Endothelial cell of umbilical vein (primary cell): ENCODE measurements around the gene RAB20. TPM values are rescaled to one million over a fixed set of nuclear protein-coding genes. Genes with fewer than 3 reads are reported as not detected.

Experiments used
- BruUV-seq: library from RNA; stranded (reverse); fragments of 400-500 nt; replicated peaks from 2 replicates; lab custom pipeline; 2021; lab: Mats Ljungman, UMichigan
- CTCF ChIA-PET: fragments of 300-600, 350-600 bp; sonication (Branson Sonifier 250); formaldehyde crosslinking; loops from one replicate; lab custom pipeline; 2021; ENCODE audit warnings: antibody characterized with exemption, inconsistent platforms; lab: Charles Lee
- POLR2A ChIA-PET: fragments of 300-600, 350-600 bp; sonication (Branson Sonifier 250); formaldehyde crosslinking; loops from one replicate; lab custom pipeline; 2021; ENCODE audit warnings: antibody characterized with exemption, inconsistent platforms; lab: Charles Lee
- DNase-seq: peaks from one replicate; pipeline ENCODE4 v3.0.0-alpha.2; 2011; ENCODE audit warnings: low read depth, low spot score
- FAIRE-seq: peaks from 2 replicates; lab custom pipeline; 2011; peaks lifted over from hg19 to GRCh38; lab: Jason Lieb, UNC
- H2AFZ ChIP-seq: 2 replicates; pipeline ENCODE4 v1.6.0; 2012; ENCODE audit warnings: low read depth, low read length, control low read depth, inconsistent platforms
- H3K27ac ChIP-seq: 2 replicates; pipeline ENCODE4 v1.5.1; 2011; ENCODE audit warnings: low read depth, mild to moderate bottlenecking, control low read depth, low read length, moderate library complexity; ENCODE audit not compliant: insufficient read depth
- H3K27me3 ChIP-seq, 2 experiments: 2 replicates each; pipeline versions ENCODE4 v1.6.0 to v1.6.1; 2011; ENCODE audit warnings: low read length in 2 of 2, mixed read lengths in 1 of 2; ENCODE audit not compliant: control insufficient read depth in 2 of 2, insufficient read depth in 2 of 2
- H3K36me3 ChIP-seq, 2 experiments: 2 replicates in 1 of 2; 3 replicates in 1 of 2; pipeline ENCODE4 v1.5.1; 2011; ENCODE audit warnings: low read length in 2 of 2, mild to moderate bottlenecking in 1 of 2, moderate library complexity in 1 of 2; ENCODE audit not compliant: control insufficient read depth in 2 of 2, insufficient read depth in 2 of 2; ENCODE audit errors: extremely low read depth in 1 of 2
- H3K4me1 ChIP-seq: 3 replicates; pipeline ENCODE4 v1.5.1; 2011; ENCODE audit warnings: mild to moderate bottlenecking, low read length; ENCODE audit not compliant: control insufficient read depth, insufficient read depth; ENCODE audit errors: extremely low read depth
- H3K4me2 ChIP-seq: 2 replicates; pipeline ENCODE4 v1.6.1; 2011; ENCODE audit warnings: low read length, control low read depth, mixed read lengths; ENCODE audit not compliant: insufficient read depth
- H3K4me3 ChIP-seq, 3 experiments: fragments of 200-600 bp in 1 of 3; sonication (generic), shearing (Covaris generic) in 1 of 3; replicated peaks in 1 of 3; 2 replicates each; pipeline ENCODE4 v1.5.1; 2011 to 2016; ENCODE audit warnings: control low read depth in 3 of 3, low read length in 3 of 3, mild to moderate bottlenecking in 2 of 3, inconsistent platforms in 1 of 3, low read depth in 1 of 3, moderate library complexity in 1 of 3; ENCODE audit not compliant: insufficient read depth in 1 of 3
- H3K79me2 ChIP-seq: 2 replicates; pipeline ENCODE4 v1.6.0; 2012; ENCODE audit warnings: low read length, inconsistent platforms; ENCODE audit not compliant: control insufficient read depth, insufficient read depth
- H3K9ac ChIP-seq: replicated peaks from 2 replicates; pipeline ENCODE3; 2011; ENCODE audit warnings: low read length, control low read depth; ENCODE audit not compliant: insufficient read depth; ENCODE audit errors: extremely low read depth
- H3K9me1 ChIP-seq: replicated peaks from 3 replicates; pipeline ENCODE4 v1.6.0; 2011; ENCODE audit warnings: mild to moderate bottlenecking, low read length; ENCODE audit not compliant: control insufficient read depth, insufficient read depth; ENCODE audit errors: extremely low read depth
- H3K9me3 ChIP-seq: replicated peaks from 2 replicates; pipeline ENCODE4 v1.5.1; 2012; ENCODE audit warnings: low read length, inconsistent platforms; ENCODE audit not compliant: control insufficient read depth, insufficient read depth
- H4K20me1 ChIP-seq: replicated peaks from 2 replicates; pipeline ENCODE3; 2011; ENCODE audit warnings: mild to moderate bottlenecking, low read length; ENCODE audit not compliant: control insufficient read depth, insufficient read depth; ENCODE audit errors: extremely low read depth
- EZH2 ChIP-seq: IDR thresholded peaks from 2 replicates; pipeline ENCODE4 v1.6.1; 2012; ENCODE audit warnings: borderline replicate concordance, low read depth, mild to moderate bottlenecking, moderate library complexity, low read length, inconsistent platforms; ENCODE audit not compliant: severe bottlenecking
- FOS ChIP-seq: IDR thresholded peaks from 2 replicates; pipeline ENCODE4 v1.6.1; 2011; ENCODE audit warnings: mild to moderate bottlenecking, low read length, moderate library complexity, borderline replicate concordance; ENCODE audit not compliant: insufficient read depth
- GATA2 ChIP-seq: IDR thresholded peaks from 2 replicates; pipeline ENCODE4 v1.7.0; 2011; ENCODE audit warnings: low read depth, mild to moderate bottlenecking, moderate library complexity, mixed read lengths, low read length; ENCODE audit not compliant: insufficient read length, insufficient read depth
- JUN ChIP-seq: IDR thresholded peaks from 2 replicates; pipeline ENCODE4 v1.6.1; 2011; ENCODE audit warnings: borderline replicate concordance, low read depth; ENCODE audit not compliant: insufficient read length, insufficient read depth
- MYC ChIP-seq: IDR thresholded peaks from one replicate; pipeline ENCODE4 v1.6.1; 2011; ENCODE audit warnings: mild to moderate bottlenecking, low read depth, low read length
- POLR2A ChIP-seq: IDR thresholded peaks from 2 replicates; pipeline ENCODE4 v1.6.1; 2012; ENCODE audit warnings: low read depth, mild to moderate bottlenecking, control low read depth, low read length
- POLR2AphosphoS5 ChIP-seq: IDR thresholded peaks from 2 replicates; pipeline ENCODE4 v1.6.1; 2012; ENCODE audit warnings: low read depth, mild to moderate bottlenecking, control low read depth, low read length, moderate library complexity; ENCODE audit not compliant: insufficient read depth
- dilution Hi-C: fragments of 300-500 bp; cut with MboI; formaldehyde crosslinking; loops from one replicate; pipeline ENCODE4 v1.15.0; 2019; ENCODE audit warnings: low sequenced_read_pairs; ENCODE audit not compliant: extremely low pct_ligation_motif_present
- intact Hi-C: fragments of 100-400 bp; cut with micrococcal nuclease; formaldehyde crosslinking; loops from one replicate; pipeline ENCODE4 v1.10.0; 2022
- polyA plus RNA-seq, 4 experiments: library from polyadenylated mRNA; depleted of rRNA in 3 of 4; stranded (reverse) in 3 of 4; unstranded in 1 of 4; fragments of >200 nt; gene quantifications; 2 replicates each; pipeline versions ENCODE4 v1.2.1 to v1.2.3, GENCODE V29; 2011 to 2012; ENCODE audit warnings: missing spikeins in 1 of 4
- total RNA-seq: library from RNA; stranded (reverse); gene quantifications from 2 replicates; pipeline ENCODE4 v1.2.3, GENCODE V29; 2021
- TF ChIP-seq, protein P1 (sequence below): IDR thresholded peaks from 2 replicates; pipeline ENCODE4 v1.6.1; 2011; ENCODE audit not compliant: insufficient read depth, insufficient read length
- TF ChIP-seq, protein P2 (sequence below), 2 donors: IDR thresholded peaks; 1 replicate in 1 of 2; 2 replicates in 1 of 2; pipeline ENCODE4 v1.5.1; 2011; ENCODE audit warnings: low read length in 2 of 2, mild to moderate bottlenecking in 2 of 2, moderate library complexity in 2 of 2, control low read depth in 1 of 2, inconsistent platforms in 1 of 2, low read depth in 1 of 2; ENCODE audit not compliant: insufficient read depth in 1 of 2; ENCODE audit errors: extremely low read depth in 1 of 2

The RAB20 gene
- total and polyA plus RNA-seq, 2 donors (not counting 3 experiments of a cell fraction or from before 2014, with no cell fraction given) = 1.3 to 1.7 TPM

DNA sequence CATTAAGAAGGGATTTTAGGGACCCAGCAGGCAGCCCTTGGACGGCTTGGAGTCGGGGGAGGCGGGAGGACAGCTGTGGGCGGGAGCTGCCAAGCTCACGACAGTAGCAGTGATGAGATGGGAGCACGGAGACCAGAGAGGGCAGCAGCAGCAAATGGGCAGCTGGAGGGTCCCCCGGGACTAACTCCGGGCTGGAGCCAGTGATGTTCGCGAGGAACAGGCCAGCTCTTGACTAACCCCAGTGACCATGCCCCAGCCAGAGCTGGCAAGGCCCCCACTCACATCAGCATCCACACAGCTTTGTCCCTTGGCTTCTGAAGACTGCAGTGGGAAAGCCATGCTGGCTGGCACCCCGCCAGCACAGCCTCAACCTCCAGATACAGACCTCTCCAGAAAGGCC is 81.9 kb downstream of the RAB20 start:
- CTCF ChIA-PET = interaction anchor here (1.1 kb wide), 1 partner anchor 24 kb away, joined by 3 read pairs; no protein-coding TSS in a partner anchor
- FAIRE-seq (no peak), DNase-seq (no peak)
- dilution Hi-C loops = no loop called here
- Histone ChIP-seq H3K4me1 (peaks cover 15% of the 10 kb centered on the region), H2AFZ (no peak overlapping the region), H3K4me3 (no peak overlapping the region), H4K20me1 (no peaks in the 10 kb centered on the region), H3K79me2 (no peaks in the 10 kb centered on the region), H3K9me3 (no peaks in the 10 kb centered on the region), H3K4me2 (no peak overlapping the region), H3K9ac (no peak overlapping the region), H3K27ac (no peak overlapping the region), H3K9me1 (no peaks in the 10 kb centered on the region), H3K36me3 (peaks cover 8 to 46% of the 10 kb centered on the region in 2 experiments), H3K27me3 (no peaks in the 10 kb centered on the region)
- intact Hi-C loops = no loop called here
- BruUV-seq = no TSS peak
- TF ChIP-seq POLR2AphosphoS5 = no peak
- no peak for TF ChIP-seq GATA2
- no peak for TF ChIP-seq POLR2A
- TF ChIP-seq EZH2 = no peak
- TF ChIP-seq, protein P1, sequence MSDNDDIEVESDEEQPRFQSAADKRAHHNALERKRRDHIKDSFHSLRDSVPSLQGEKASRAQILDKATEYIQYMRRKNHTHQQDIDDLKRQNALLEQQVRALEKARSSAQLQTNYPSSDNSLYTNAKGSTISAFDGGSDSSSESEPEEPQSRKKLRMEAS = no peak
- TF ChIP-seq FOS = no peak
- TF ChIP-seq, protein P2, sequence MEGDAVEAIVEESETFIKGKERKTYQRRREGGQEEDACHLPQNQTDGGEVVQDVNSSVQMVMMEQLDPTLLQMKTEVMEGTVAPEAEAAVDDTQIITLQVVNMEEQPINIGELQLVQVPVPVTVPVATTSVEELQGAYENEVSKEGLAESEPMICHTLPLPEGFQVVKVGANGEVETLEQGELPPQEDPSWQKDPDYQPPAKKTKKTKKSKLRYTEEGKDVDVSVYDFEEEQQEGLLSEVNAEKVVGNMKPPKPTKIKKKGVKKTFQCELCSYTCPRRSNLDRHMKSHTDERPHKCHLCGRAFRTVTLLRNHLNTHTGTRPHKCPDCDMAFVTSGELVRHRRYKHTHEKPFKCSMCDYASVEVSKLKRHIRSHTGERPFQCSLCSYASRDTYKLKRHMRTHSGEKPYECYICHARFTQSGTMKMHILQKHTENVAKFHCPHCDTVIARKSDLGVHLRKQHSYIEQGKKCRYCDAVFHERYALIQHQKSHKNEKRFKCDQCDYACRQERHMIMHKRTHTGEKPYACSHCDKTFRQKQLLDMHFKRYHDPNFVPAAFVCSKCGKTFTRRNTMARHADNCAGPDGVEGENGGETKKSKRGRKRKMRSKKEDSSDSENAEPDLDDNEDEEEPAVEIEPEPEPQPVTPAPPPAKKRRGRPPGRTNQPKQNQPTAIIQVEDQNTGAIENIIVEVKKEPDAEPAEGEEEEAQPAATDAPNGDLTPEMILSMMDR (IDR thresholded peaks at IDR 0.05; ENCODE audit: extremely low read depth in 1 of 2, insufficient read depth in 1 of 2, low read depth in 1 of 2, low read length in 2 of 2) = no peak
- no peak for TF ChIP-seq JUN
- no peak for TF ChIP-seq MYC
- POLR2A ChIA-PET = no interaction called here
